ENCODE measurements around the gene LY6G6C.

GRCh38 chr6:31737991-31738979, 16.7 kb upstream of the LY6G6C start:
- TF ChIP-seq POLR2AphosphoS5 (IDR thresholded peaks at IDR 0.05): peak in 2 of 4 donors; percentile 24 to 60
- no peak for TF ChIP-seq CTCF (IDR thresholded peaks at IDR 0.05)
- no peak for TF ChIP-seq EP300 (IDR thresholded peaks at IDR 0.05)
- no peak for TF ChIP-seq POLR2A (IDR thresholded peaks at IDR 0.05)

All from sigmoid colon (tissue), 4 donors.